WTC11 (cell line): ENCODE data around the gene ZNF75A. TPM values are rescaled to one million over a fixed set of nuclear protein-coding genes. Genes with fewer than 3 reads are reported as not detected.

Source experiments
- AFF4 ChIP-seq: sonication (generic); formaldehyde crosslinking; IDR thresholded peaks from 2 replicates; pipeline ENCODE4 v1.8.1; 2023; ENCODE audit warnings: mild to moderate bottlenecking, missing genetic modification reagents, borderline replicate concordance
- ARID4B ChIP-seq: sonication (generic); formaldehyde crosslinking; IDR thresholded peaks from 2 replicates; pipeline ENCODE4 v1.8.0; 2023; ENCODE audit warnings: missing genetic modification reagents, mild to moderate bottlenecking, borderline replicate concordance
- ATF1 ChIP-seq: sonication (generic); formaldehyde crosslinking; IDR thresholded peaks from 2 replicates; pipeline ENCODE4 v1.8.1; 2023; ENCODE audit warnings: mild to moderate bottlenecking, moderate library complexity, missing genetic modification reagents
- ATF2 ChIP-seq: sonication (generic); formaldehyde crosslinking; IDR thresholded peaks from 2 replicates; pipeline ENCODE4 v1.8.1; 2022; ENCODE audit warnings: low read depth, missing genetic modification reagents, borderline replicate concordance
- E2F1 ChIP-seq: sonication (generic); formaldehyde crosslinking; IDR thresholded peaks from 2 replicates; pipeline ENCODE4 v1.8.0; 2022; ENCODE audit warnings: mild to moderate bottlenecking, missing genetic modification reagents
- HMGXB4 ChIP-seq: sonication (generic); formaldehyde crosslinking; IDR thresholded peaks from 2 replicates; pipeline ENCODE4 v1.8.1; 2023; ENCODE audit warnings: mild to moderate bottlenecking, moderate library complexity, missing genetic modification reagents
- IRF1 ChIP-seq: sonication (generic); formaldehyde crosslinking; IDR thresholded peaks from 2 replicates; pipeline ENCODE4 v1.8.0; 2023; ENCODE audit warnings: missing genetic modification reagents
- NFATC4 ChIP-seq: fragments of 250-450 bp; sonication (Bioruptor Pico); IDR thresholded peaks from 2 replicates; pipeline ENCODE4 v1.9.0; 2021; ENCODE audit warnings: mild to moderate bottlenecking
- NR1H2 ChIP-seq: sonication (generic); formaldehyde crosslinking; IDR thresholded peaks from 2 replicates; pipeline ENCODE4 v1.9.0; 2021; ENCODE audit warnings: mild to moderate bottlenecking, moderate library complexity, missing genetic modification reagents
- OVOL2 ChIP-seq: fragments of 250-450 bp; sonication (Bioruptor Pico); IDR thresholded peaks from 2 replicates; pipeline ENCODE4 v1.9.0; 2021; ENCODE audit warnings: mild to moderate bottlenecking, borderline replicate concordance
- SMAD3 ChIP-seq: sonication (generic); formaldehyde crosslinking; IDR thresholded peaks from 2 replicates; pipeline ENCODE4 v1.8.0; 2022; ENCODE audit warnings: missing genetic modification reagents, mild to moderate bottlenecking, borderline replicate concordance
- SOX15 ChIP-seq: fragments of 250-450 bp; sonication (Bioruptor Pico); IDR thresholded peaks from 2 replicates; pipeline ENCODE4 v1.9.0; 2021; ENCODE audit warnings: mild to moderate bottlenecking
- SP1 ChIP-seq: sonication (generic); formaldehyde crosslinking; conservative IDR thresholded peaks from 2 replicates; pipeline ENCODE4 v1.8.1; 2022; ENCODE audit warnings: missing genetic modification reagents
- STAT6 ChIP-seq: sonication (generic); formaldehyde crosslinking; conservative IDR thresholded peaks from 2 replicates; pipeline ENCODE4 v1.8.1; 2023; ENCODE audit warnings: mild to moderate bottlenecking, low read depth, missing genetic modification reagents, moderate library complexity
- TEAD4 ChIP-seq: sonication (generic); formaldehyde crosslinking; IDR thresholded peaks from 2 replicates; pipeline ENCODE4 v1.8.0; 2022; ENCODE audit warnings: mild to moderate bottlenecking, missing genetic modification reagents
- ZBTB43 ChIP-seq: sonication (generic); formaldehyde crosslinking; IDR thresholded peaks from 2 replicates; pipeline ENCODE4 v1.8.1; 2023; ENCODE audit warnings: mild to moderate bottlenecking, missing genetic modification reagents
- ZNF121 ChIP-seq: sonication (generic); formaldehyde crosslinking; IDR thresholded peaks from 2 replicates; pipeline ENCODE4 v1.8.0; 2023; ENCODE audit warnings: missing genetic modification reagents
- ZNF138 ChIP-seq: sonication (generic); formaldehyde crosslinking; conservative IDR thresholded peaks from 2 replicates; pipeline ENCODE4 v1.8.1; 2022; ENCODE audit warnings: mild to moderate bottlenecking, moderate library complexity, missing genetic modification reagents
- ZNF423 ChIP-seq: fragments of 250-450 bp; sonication (Bioruptor Pico); IDR thresholded peaks from 2 replicates; pipeline ENCODE4 v2.1.2; 2022; ENCODE audit warnings: mild to moderate bottlenecking, moderate library complexity
- total RNA-seq: library from RNA; stranded (reverse); gene quantifications from 3 replicates; pipeline ENCODE4 v1.2.3, GENCODE V29; 2021

The ZNF75A gene
- total RNA-seq, 1 experiment from 2014 or later, result 31.5 TPM

GRCh38 chr16:3264137-3265036 lies 40.9 kb upstream of the ZNF75A start (continued):
- no peak for TF ChIP-seq AFF4 (CRISPR knock-in tag)
- peak; percentile 77; the same call in 1 of the 2 replicates for TF ChIP-seq ZNF121 (CRISPR knock-in tag)
- TF ChIP-seq OVOL2 (CRISPR knock-in tag), result no peak
- no peak for TF ChIP-seq NFATC4 (CRISPR knock-in tag)
- peak; percentile 76; the same call in 1 of the 2 replicates for TF ChIP-seq SMAD3 (CRISPR knock-in tag)
- peak; percentile 71; the same call in 1 of the 2 replicates for TF ChIP-seq NR1H2 (CRISPR knock-in tag)
- no peak for TF ChIP-seq STAT6 (CRISPR knock-in tag)
- TF ChIP-seq ZNF138 (CRISPR knock-in tag), result no peak; the same call in 1 of the 2 replicates
- TF ChIP-seq SP1 (CRISPR knock-in tag), result peak; percentile 57; the same call in 1 of the 2 replicates
- TF ChIP-seq TEAD4 (CRISPR knock-in tag), result 0 out of 2 replicates have a peak, but pooled peaks have one; percentile 14
- no peak for TF ChIP-seq ATF1
- TF ChIP-seq ZBTB43 (CRISPR knock-in tag), result peak; percentile 86
- TF ChIP-seq ZNF423 (CRISPR knock-in tag), result no peak
- 0 out of 2 replicates have a peak, but pooled peaks have one; percentile 39 for TF ChIP-seq HMGXB4
- peak; percentile 97 for TF ChIP-seq ARID4B (CRISPR knock-in tag)
- TF ChIP-seq E2F1, result no peak; the same call in 1 of the 2 replicates
- no peak; the same call in 1 of the 2 replicates for TF ChIP-seq IRF1 (CRISPR knock-in tag)
- no peak for TF ChIP-seq ATF2 (CRISPR knock-in tag)
- no peak for TF ChIP-seq SOX15 (CRISPR knock-in tag)
